ENCODE data around the gene CLEC4C. TPM values are rescaled to one million over a fixed set of nuclear protein-coding genes. Genes with fewer than 3 reads are reported as not detected.

The CLEC4C gene
- total and polyA plus RNA-seq, 7 donors: not detected

- Histone ChIP-seq H3K4me3 (no peak within 1 kb of the TSS), H3K36me3 (ENCODE audit: insufficient read depth in 1 of 2, low read depth in 1 of 2) (no peaks in the 10 kb centered on the region), H3K4me1 (no peaks in the 10 kb centered on the region), H3K27ac (no peak within 1 kb of the TSS), H3K9me3 (no peaks in the 10 kb centered on the region), H3K27me3 (ENCODE audit: insufficient read depth in 3 of 3, low read length in 2 of 3) (no peaks in the 10 kb centered on the region)
- no peak for TF ChIP-seq CTCF (IDR thresholded peaks at IDR 0.05)
- DNase-seq (no peak), ATAC-seq (no peak)
- WGBS, 3 donors: 42 to 46% (median 46%) methylated on average over 7 of the region's 7 CpGs
- intact Hi-C loops (cut with DNase I): no loop called here
Observed at GRCh38 chr12:7695566-7696197, 51.5 kb downstream of the CLEC4C start, which contains the start of gene GDF3. Gene GDF3, minus strand, starts transcription at chr12:7695775. Its CDS starts 47 bp downstream, at chr12:7695728.

GRCh38 chr12:7695237-7695560 is 52.0 kb downstream of the CLEC4C start:
- Histone ChIP-seq H3K36me3 (ENCODE audit: insufficient read depth in 1 of 2, low read depth in 1 of 2) (no peaks in the 10 kb centered on the region), H3K4me1 (no peaks in the 10 kb centered on the region), H3K9me3 (no peaks in the 10 kb centered on the region), H3K4me3 (no peak overlapping the region), H3K27me3 (ENCODE audit: insufficient read depth in 3 of 3, low read length in 2 of 3) (no peaks in the 10 kb centered on the region), H3K27ac (no peak overlapping the region)
- no peak for TF ChIP-seq CTCF (IDR thresholded peaks at IDR 0.05)
- ATAC-seq: no peak
- no peak for DNase-seq
- WGBS, 3 donors: 38 to 40% (median 40%) methylated on average over 10 of the region's 10 CpGs
- intact Hi-C loops (cut with DNase I): no loop called here

GRCh38 chr12:7694556-7695236 is 52.5 kb downstream of the CLEC4C start:
- Histone ChIP-seq H3K27me3 (ENCODE audit: insufficient read depth in 3 of 3, low read length in 2 of 3) (no peaks in the 10 kb centered on the region), H3K36me3 (ENCODE audit: insufficient read depth in 1 of 2, low read depth in 1 of 2) (no peaks in the 10 kb centered on the region), H3K9me3 (no peaks in the 10 kb centered on the region), H3K4me3 (no peak overlapping the region), H3K4me1 (no peaks in the 10 kb centered on the region), H3K27ac (no peak overlapping the region)
- no peak for DNase-seq
- intact Hi-C loops (cut with DNase I): no loop called here
- ATAC-seq: no peak
- 36 to 63% (median 58%) methylated on average over 2 to 3 of the region's 3 CpGs for WGBS, 3 donors
- no peak for TF ChIP-seq CTCF (IDR thresholded peaks at IDR 0.05)

- Histone ChIP-seq H3K27me3 (ENCODE audit: insufficient read depth in 3 of 3, low read length in 2 of 3) (no peaks in the 10 kb centered on the region), H3K36me3 (ENCODE audit: insufficient read depth in 1 of 2, low read depth in 1 of 2) (no peaks in the 10 kb centered on the region), H3K27ac (no peak overlapping the region), H3K4me3 (no peak overlapping the region), H3K9me3 (no peaks in the 10 kb centered on the region), H3K4me1 (no peaks in the 10 kb centered on the region)
- ATAC-seq (no peak), DNase-seq (no peak)
- intact Hi-C loops (cut with DNase I): no loop called here
- TF ChIP-seq CTCF (IDR thresholded peaks at IDR 0.05): no peak
- 76 to 79% (median 78%) methylated on average over 6 of the region's 6 CpGs for WGBS, 3 donors
Observed at GRCh38 chr12:7693793-7694192, 53.4 kb downstream of the CLEC4C start.

Data from psoas muscle (tissue), 8 donors.